ENCODE data around the gene RIC8B.

Gene RIC8B

DNA sequence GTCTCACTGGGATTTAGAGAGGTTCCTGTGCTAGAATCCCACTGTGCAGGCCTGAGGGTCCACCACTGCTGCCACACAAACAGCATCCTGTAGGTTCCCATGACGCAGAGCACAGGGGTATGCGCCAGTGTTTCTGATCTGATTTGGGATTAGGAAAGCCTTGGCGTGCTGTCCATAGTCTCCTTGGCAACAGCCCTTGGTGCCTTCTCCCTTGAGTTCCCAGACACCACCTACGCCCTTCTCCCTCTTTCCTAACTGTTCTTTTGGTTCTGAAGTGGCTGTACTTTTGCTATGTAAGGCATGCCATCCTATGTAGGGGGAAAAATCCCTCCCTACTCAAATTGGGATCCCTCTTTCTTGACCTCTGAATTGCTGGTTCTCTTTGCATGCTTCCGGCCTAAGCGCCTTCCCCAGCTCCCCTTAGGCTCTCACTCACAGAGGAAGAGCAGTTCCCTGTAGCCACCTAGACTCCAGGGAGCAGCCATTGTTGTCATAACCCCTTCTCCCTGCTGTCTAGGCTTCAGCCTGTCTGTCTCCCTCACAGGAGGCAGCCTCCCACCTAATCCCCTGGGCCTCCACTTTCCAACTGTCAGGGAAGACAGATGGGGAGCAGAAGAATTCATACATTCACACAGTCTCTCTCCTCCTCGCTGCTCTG lies 14.8 kb upstream of the RIC8B start:
- no peak for DNase-seq

DNA sequence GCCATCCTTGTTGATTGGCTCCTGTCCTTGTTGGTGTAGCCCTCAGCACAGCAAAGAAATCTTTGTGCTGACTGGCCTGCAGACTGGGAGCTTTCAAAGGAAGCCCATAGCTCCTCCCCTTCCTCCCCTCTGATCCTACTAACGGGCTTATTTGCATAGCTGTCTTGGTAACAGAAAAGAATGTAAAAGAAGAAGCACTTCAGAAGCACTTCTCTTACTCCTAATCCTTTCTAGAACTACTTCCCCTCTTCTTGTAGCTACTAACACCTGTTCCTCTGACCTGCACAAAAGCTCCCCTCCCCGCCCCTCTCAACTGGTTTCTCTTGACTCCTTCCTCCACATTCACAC lies 14.3 kb upstream of the RIC8B start:
- DNase-seq = peak; percentile 82 to 89

DNA sequence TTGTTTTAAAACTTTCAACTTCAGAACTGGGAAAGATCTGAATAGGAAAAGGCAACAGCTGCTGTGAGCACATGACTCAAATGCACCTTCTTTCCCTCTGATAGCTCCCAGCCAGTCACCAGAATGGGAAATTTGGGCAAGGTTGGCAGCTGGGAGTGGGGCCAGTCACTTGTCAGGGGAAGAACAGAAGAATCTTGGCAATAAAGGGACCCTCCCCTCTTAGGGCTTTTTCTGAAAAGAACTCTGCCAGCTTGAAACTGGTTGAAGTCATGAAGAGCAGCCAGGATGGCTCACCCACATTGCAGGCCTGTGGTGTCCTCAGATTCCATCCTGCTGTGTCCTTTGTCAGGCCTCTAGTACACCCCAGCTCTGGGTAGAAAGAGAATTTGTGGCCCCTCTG lies 10.3 kb upstream of the RIC8B start:
- DNase-seq = no peak

DNA sequence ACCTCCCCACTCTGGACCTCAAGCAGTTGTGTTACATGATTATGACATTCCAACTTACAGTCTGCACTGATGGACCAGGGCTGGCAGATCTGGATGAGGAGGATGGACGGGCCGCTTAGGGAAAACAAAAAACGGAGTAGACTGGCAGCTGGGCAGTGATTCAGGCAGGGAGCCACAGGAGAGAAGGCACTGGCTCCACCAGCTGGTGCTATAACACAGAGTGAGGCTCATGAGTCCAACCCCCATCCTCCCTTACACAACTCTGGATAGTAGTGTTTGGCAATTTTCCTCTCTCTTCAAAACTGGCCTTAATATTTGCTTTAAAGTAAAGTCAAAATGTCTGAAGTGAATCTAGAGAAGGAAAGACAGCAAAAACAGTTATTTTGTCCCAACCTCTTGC lies 9.7 kb upstream of the RIC8B start:
- peak; percentile 60 to 70 for DNase-seq

DNA sequence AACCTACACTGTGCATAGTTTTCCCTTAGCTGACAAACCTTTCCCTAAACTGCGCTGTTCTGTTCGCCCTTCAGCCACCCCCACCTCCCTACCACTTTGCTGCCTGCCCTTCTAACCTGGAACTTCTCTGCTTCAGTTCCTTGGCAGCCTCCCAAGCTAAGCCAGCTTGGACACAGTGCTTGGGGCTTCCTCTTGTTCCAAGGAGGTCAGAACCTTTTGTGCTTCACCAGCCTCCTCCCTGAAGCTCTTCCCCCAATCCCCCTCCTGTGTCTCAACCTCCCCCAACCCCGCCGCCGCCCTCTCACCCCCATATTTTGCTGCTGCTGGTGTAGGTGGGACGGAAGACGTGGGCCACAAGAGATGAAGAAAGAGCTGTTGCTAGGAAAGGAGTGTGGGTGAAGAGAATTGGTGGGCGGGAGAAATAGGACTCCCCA lies 8.1 kb upstream of the RIC8B start:
- DNase-seq = no peak

DNA sequence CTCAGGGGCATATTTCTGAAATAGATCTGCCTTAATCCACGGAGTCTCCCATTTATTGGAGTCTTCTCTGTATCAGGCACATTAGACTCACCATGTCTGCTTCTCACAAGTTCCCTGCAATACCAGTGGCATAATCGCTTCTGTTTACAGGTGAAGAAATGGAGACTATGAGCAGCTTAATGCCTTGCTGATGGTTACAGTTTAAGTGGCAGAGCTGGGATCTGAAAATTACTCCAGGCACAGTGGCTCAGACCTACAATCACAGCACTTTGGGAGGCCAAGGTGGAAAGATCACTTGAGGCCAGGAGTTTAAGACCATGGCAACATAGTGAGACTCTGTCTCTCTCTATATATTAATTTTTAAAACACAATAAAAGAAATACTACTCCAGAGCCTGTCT lies 7.3 kb upstream of the RIC8B start:
- DNase-seq = no peak

DNA sequence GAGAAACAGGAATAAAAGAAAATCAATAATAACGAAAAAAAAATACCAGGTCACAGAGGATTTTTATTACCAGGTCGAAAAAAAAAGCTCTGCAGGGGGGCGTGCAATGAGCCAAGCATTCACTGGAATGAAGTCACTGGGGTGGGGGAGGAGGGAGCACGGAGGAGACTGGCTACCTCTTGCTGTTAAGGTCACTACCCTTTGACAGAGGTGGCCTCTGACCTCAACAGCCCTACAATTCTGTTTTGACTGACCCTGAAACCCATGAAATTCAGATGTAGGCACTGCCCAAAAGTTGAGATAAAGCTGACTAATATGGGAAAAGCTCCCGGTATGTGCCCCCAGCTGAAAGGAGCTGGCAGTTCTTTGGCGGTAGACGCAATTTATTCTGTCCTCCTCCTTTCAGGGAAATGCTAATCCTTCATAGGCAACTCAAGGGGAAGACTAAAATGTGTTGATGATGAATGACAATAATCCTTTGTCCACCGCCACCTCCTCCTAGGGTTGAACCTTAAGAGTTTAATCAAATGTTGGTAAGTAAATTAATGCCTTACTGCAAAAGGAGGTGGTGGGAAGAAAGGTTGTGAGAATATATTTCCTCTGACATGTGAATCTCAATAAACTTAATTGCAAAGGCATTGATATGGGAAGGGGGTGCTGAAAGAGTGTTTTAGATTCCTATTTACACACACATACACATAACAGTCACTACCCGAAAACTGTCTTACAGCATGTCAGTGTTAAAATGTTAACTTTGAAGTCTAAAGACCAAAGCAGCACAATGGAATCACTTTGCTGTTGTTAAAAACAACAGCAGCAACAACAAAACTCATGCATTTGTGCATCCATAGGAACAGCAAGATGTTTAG lies 6.3 kb upstream of the RIC8B start:
- DNase-seq = no peak

DNA sequence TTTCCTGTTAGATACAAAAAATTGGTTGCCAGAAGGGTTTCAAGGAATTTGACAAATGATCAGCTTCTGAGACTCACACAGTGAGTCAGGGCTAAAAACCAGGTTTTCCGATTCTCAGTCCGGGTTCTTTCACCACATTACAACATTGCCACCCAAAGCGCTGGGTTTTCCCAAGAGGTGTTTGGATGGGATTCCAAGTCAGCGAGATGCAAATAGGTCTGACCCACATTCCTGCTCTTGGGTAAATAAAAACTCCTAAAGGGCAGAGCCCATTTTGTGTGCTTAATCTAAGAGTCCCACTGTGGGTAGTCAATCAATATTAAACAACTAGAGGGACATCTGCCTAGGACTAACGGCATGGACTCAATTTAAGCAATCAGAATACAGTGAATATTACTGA lies 5.4 kb upstream of the RIC8B start:
- no peak for DNase-seq

DNA sequence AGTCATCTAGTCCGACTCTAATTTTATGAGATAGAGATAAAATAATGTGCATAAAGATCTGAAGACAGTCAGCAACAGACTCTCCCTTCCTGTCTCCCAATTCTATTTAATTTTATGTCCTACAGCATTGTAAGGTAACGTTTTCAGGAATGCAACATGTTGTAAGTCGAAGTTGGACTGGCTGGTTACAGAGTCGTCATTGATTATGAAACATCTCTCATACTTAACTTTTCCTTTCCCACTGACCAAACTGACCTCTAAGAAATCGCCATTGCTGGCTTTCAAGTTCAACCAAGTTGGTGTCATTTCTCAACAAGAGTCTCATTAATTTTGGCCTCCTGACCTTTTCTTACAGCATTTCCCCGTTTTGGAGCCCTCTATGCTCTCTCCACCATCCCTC lies 4.9 kb upstream of the RIC8B start:
- no peak for DNase-seq

DNA sequence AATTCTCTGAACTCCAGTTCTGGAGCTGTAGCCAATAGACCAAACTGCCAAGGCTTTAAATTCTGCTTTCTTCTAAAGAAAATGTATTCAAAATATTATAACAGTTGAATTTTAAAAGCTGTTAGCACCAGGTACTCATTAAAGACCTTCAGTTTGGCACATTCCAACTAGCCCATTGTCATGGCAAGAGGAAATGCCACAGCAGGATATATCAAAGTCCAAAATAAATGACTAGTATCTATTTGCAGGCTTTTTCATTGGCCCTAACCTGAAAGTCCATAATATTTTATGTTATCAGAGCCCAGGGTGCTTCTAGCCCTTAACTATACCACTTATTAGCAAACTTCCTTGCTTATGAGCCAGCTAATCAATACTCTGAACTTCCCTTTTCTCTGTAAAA lies 3.1 kb upstream of the RIC8B start:
- no peak for DNase-seq

DNA sequence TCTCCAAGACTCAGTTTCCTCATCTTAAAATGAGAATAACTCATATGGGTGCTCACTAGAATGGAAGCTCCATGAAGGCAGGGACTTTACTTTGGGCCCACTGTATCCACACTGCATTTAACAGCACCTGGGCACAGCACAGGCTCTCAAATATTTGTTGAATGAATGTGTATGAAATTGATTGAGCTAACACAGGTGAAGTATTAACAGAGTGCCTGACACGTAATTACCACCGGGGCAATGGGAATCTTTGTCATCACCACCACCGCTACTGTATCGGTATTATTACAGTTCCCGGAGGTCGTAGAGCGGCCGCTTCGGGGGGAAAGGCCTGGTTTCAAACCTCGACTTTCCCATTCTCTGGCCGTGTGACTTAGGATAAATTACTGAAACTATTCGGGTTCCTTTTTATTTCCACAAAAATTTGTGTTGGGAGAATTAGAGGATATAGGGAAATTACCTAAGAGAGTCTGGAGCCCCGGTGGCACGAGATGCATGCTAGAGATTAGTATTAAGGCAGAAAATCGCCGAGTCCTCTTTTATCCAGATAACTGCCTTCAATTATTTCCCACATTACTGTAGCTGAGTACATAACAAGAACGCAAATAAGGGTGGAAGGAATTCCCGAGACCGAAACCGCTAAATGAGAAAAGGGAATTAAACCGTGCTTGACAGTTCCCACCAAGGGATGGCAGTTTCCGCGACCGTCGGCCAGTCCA lies 1.0 kb upstream of the RIC8B start:
- no peak for DNase-seq

DNA sequence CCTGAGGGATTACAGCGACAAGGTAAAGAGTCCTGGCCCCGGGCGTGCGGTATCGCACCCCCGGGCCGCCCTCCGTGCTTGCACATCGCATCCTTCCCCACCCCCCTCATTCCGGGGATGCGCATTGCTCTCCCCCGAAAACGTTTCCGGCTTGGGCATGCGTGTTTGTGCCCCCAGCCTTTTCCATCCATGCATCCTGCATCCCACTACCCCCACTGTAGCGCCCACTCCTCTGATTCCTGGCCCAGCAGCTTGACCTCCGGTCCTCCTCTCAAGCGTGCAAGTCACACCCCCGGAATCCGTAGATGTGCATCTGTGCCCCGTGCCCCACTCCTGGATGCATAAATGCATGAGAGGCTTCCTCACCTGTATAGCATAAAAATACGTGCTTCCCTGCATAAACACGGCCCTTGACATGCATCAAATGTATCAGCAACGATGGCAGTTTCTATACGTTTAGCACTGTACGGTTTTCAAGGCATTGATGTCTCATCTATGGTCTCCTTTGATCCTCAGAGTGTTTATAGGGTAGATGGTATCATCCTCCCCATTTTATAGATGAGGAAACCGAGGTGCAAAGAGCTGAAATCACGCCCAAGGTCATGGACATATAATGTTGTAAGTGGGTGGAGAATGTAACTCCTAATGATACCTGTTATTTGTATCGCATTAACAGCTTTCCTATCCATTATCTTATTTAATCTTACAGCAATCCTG lies 484 bp downstream of the RIC8B start:
- DNase-seq = no peak

DNA sequence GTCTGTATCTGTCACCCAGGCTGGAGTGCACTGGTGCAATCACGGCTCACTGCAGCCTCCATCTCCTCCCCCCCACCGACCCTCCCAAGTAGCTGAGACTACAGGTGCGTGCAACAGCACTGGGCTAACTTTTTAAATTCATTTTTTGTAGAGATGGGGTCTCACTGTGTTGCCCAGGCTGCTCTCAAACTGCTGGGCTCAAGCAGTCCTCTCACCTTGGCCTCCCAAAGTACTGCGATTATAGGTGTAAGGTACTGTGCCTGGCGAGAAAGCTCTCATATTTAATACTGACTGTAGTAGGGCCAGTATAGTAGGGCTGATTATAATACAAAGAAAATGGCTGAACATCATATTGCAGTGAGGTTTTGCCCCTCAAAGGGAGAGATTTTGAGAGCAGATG lies 2.4 kb downstream of the RIC8B start:
- no peak for DNase-seq

DNA sequence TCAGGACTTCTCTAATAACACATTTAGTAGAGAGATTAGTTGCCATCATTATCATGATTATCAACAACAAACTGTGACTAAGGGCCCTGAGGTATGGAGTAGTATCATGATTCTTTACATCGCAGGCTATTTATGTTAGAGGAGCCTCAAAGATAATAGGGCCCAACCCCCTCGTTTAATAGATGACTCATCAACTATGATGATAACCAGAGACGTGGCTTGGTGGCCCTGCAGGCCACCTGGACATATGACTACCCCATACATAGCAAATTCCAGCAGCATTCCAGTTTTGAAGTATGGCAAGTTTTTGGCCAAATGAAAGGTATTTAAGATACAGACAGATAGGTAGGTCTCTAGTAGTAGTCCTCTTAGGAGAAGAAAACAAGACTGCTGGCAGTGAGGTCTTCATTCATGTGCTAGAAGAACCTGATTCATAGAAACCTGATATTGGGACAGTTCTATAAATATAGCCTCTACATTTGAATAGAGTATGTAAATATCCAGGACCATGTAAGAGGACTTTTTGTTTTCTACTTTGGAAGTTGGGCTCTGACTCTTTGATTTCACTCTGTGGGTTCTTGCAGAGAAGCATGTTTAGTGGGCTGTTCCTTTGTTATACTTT lies 5.6 kb downstream of the RIC8B start:
- no peak for DNase-seq

DNA sequence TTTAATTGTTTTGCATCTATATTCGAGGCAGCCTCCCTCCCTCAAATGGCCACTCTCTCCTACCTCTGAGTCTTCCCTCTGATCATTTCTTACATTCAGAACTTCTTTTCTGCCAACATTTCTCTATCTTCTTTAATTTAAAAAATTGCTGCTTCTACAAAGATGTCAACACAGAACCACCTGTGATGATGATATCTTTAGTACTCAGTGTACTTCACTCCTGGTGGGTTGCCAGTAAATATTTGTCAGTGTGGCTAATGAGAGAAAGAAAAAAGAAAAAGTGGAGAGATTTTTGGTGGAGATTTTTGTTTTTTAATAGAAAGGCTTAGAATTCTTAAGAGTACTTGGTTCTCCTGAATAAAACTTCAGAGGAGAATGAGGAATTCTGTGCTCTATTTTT lies 8.1 kb downstream of the RIC8B start:
- DNase-seq = no peak

DNA sequence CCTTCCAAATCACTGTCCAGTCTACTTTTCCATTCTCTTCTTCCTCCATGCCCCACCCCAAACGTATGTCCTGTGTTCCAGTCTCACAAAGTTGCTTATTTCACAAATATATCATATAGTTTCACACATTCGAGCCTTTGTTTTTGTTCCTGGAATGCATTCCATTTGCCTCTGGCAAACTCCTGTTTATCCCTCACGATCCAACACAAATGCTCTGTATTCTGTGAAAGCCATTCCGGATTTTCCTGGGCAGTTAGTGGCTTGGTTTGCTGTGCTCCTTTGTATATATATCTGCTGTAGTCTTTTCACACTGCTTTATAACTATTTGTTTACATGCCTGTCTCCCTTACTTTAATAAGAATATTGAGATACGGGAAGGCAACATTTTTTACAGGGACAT lies 9.0 kb downstream of the RIC8B start:
- no peak for DNase-seq

DNA sequence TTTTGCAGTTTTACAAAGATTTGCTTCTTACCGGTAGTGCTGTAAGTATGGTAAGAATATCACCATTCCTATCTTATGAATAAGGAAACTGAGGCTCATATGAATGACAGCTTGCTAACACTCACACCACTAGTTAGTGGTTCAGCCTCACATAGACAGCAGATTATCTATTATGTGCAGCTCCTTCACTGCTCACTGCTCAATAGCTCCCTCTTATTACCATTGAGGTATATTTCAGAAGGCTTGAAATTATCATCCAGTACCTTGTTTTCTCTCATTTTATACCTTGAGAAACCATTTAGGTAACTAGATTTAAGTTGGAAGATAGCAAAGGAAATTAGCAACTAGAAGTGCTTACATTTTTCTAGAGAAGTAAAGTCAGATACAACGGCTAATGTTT lies 15.5 kb downstream of the RIC8B start:
- no peak for DNase-seq

DNA sequence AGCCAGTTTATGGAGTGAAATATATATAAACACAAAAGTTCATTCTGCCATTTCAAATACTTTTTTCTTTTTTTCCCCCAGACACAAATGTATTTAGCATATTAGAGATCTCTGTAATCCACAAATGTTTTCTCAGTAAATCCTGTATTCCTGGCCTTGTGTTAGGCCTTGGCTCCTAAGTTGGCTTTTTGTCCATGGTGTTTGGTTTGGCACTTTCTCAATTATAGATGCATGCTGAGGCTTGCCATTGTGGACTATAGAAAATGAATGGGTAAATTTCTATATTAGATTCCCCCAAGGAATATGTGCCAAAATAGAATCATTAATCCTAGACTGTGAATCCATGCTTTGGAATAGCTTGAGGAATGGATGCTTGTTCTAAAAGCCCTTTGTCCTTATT lies 17.0 kb downstream of the RIC8B start:
- DNase-seq = no peak

DNA sequence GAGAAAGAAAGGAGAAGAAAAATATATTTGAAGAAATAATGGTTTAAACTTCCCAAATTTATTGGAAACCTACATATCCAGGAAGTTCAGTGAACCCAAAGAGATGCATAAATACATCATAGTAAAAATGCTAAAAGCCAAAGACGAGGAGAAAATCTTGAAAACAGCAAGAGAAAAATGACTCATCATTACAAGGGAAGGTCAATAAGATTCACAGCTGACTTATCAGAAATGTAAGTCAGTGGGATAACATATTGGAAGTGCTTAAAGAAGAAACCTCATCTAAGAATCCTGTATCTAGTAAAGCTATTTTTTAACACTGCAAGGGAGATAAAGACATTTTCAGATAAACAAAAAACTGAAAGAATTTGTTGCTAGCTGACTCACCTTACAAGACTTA lies 19.9 kb downstream of the RIC8B start:
- DNase-seq = no peak

DNA sequence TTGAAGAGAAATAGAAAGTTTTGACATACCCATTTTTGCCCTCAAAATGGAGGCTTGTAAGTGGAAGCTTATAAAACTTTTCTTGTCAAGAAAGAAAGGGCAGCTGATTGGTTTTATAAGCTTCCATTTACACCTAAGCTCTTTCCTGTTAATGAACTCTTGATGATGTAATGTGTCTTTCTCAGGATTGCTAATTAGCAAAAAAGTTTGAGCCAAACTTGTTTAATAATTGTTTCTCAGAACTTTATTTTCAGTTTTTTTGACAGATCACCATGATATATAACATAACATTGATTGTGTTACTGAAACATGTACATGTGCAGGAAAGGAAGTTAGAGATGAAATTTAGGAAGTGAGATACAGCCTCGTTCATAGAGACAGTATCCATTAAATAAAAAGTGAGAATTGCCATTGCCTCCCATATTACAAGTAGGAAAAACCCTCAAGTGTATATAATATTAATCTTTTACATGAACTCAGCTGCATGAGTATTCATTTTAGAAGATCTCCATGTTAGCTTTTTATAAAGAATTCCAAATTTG lies 26.8 kb downstream of the RIC8B start:
- DNase-seq = no peak

DNA sequence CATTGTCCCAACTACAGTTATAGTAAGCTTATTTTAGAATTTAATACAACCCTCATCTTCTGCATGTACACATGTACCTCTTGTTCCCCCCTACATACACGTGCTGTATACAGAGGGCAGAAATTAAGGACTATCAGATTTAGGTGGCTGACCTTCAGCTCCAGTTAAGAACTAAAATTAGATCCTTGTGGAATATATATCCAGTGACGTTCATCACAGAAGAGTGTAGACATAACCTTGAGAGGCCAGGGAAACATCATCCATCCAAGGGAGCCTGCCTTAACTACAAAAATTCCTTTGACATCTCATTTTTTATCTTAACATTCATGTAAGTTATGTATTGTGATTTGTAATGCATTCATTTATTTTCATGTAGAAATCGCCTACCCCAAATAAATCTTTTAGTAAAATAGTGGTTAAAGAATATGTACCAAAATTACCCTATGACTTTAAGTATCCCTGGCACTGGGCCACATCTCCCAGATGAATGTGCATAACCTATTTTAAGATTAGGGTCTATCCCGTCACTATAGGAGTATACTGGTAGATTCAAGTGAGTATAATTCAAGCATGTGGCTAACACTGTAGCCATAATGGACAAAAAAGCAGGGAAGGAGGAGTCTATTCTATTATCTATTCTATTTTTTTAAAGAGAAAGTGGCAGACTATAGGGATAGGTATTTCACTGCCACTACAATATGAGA lies 27.5 kb downstream of the RIC8B start:
- no peak for DNase-seq

DNA sequence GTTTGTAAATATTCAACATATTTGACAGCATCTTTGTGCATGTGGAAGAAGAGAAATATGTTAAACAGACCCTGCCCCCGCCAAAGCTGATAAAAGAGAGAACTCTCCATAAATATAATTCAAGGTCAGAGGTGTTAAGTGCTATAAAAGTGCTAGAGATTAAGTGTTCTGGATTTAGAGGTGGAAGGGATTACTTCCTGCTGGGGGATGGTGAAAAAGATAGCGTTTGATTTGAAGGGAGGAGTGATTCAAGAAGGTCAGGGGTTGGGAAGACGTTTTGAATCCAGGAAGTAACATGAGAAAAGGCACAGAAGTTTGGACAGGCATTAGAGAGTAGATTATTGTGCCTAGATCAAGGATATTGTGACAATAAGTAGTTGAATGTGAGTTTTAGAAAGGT lies 30.2 kb downstream of the RIC8B start:
- DNase-seq = no peak
